Astrocyte of the cerebellum (primary cell): ENCODE measurements around the gene ST8SIA6.
"Not testable (repeated sequence)": the region's sequence is repeated elsewhere in the genome, so short reads cannot be mapped to it uniquely, and the experiment has no call there.

Experiments
- DNase-seq: peaks from one replicate; pipeline ENCODE4 v3.0.0-alpha.2; 2011; ENCODE audit warnings: low read depth
- H3K4me3 ChIP-seq: 2 replicates; pipeline ENCODE4 v1.5.1; 2011; ENCODE audit warnings: mild to moderate bottlenecking, low read depth, low read length, moderate library complexity
- in situ Hi-C: cut with HindIII; loops from 2 replicates; pipeline ENCODE4 v1.10.0; 2017; ENCODE audit warnings: low sequenced_read_pairs
- TF ChIP-seq, protein P1 (sequence below): IDR thresholded peaks from 2 replicates; pipeline ENCODE4 v1.5.1; 2012; ENCODE audit warnings: low read length, low read depth, moderate library complexity, mild to moderate bottlenecking; ENCODE audit errors: missing control alignments

Gene ST8SIA6

DNA sequence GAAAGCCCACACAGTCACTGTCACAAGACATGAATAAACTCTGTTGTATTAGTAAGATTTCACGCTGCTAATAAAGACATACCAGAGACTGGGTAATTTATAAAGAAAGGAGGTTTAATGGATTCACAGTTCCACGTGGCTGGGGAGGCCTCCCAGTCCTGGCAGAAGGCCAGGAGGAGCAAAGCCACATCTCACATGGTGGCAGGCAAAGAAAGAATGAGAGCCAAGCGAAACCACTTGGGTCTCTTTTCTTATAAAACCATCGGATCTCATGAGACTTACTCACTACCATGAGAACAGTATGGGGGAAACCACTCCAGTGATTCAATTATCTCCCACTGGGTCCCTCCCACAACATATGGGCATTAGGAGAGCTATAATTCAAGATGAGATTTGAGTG lies 110.2 kb downstream of the ST8SIA6 start:
- in situ Hi-C loops = no loop called here
- DNase-seq = peak; percentile 83
- TF ChIP-seq, protein P1, sequence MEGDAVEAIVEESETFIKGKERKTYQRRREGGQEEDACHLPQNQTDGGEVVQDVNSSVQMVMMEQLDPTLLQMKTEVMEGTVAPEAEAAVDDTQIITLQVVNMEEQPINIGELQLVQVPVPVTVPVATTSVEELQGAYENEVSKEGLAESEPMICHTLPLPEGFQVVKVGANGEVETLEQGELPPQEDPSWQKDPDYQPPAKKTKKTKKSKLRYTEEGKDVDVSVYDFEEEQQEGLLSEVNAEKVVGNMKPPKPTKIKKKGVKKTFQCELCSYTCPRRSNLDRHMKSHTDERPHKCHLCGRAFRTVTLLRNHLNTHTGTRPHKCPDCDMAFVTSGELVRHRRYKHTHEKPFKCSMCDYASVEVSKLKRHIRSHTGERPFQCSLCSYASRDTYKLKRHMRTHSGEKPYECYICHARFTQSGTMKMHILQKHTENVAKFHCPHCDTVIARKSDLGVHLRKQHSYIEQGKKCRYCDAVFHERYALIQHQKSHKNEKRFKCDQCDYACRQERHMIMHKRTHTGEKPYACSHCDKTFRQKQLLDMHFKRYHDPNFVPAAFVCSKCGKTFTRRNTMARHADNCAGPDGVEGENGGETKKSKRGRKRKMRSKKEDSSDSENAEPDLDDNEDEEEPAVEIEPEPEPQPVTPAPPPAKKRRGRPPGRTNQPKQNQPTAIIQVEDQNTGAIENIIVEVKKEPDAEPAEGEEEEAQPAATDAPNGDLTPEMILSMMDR = no peak
- no peak overlapping the region for H3K4me3 ChIP-seq

DNA sequence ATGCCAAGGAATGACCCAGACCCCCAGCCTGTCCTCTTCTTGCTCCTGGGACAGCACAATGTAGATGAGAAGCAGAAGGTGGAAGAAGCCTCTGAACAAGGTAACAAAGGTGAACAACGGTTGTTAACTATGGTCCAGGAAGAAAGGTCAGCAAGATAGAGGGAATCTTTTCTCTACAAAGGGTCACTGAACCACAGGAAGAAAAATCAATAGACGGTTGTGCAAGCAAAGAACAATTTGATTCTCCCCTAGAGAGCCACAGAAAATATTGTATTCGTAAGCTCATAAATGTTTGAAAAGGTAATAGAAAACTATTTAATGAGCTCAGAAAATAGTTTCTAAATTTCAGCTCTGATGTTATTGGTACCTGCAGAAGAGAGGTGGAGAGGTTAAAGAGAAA lies 111.3 kb downstream of the ST8SIA6 start:
- TF ChIP-seq, protein P1 = no peak
- in situ Hi-C loops = no loop called here
- H3K4me3 ChIP-seq = no peak overlapping the region
- no peak for DNase-seq

DNA sequence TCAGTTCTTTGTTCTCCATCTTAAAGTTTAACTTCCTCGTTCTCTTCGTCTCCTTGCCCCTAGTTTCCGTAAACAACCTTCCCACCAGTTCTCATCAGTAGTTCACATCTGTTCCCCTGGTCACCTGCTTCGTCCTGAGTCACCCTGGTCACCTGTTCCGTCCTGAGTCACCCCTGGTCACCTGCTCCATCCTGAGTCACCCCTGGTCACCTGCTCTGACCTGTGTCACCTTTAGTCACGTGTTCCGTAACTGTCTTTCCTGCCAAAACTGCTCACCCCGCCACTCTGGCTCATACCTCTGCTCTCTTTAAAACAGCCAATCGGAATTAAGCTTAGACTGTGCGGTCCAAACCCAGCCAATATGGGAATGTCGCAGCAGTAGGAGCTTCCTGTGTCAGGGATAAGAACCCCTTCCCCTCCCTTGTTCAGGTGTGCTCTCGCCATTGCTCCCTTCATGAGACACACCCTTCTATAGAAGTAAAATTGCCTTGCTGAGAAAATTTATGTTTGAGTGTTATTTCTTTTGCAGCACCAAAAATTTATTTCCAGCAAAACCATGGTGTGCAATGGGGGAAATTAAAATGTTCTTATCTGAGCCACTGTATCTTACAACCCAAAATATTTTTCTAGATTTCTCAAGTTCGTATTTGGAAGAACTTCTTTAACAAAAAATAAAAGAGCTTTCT lies 114.1 kb downstream of the ST8SIA6 start:
- DNase-seq = no peak
- TF ChIP-seq, protein P1 = no peak
- H3K4me3 ChIP-seq = no peak overlapping the region
- in situ Hi-C loops = no loop called here

DNA sequence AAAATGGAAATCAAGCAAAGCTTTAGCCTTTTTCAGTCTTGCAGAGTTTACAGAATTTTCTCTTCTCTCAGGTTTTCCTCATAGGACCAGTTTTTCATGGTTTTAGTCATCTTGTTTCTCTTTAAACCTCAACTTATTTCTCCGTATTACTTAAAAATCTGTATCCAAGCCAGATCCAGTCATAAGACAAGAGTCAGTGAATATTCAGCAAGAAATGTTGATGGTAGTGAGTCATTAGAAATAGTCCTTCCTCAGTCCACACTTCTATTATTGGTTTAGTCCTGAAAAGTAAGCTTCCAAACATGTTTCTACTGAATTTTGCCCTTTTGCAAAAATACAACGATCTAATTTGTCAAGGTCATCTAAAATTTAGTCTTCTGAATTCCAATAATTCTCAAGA lies 119.3 kb downstream of the ST8SIA6 start:
- TF ChIP-seq, protein P1 = no peak
- in situ Hi-C loops = no loop called here
- no peak overlapping the region for H3K4me3 ChIP-seq
- peak; percentile 64 for DNase-seq

DNA sequence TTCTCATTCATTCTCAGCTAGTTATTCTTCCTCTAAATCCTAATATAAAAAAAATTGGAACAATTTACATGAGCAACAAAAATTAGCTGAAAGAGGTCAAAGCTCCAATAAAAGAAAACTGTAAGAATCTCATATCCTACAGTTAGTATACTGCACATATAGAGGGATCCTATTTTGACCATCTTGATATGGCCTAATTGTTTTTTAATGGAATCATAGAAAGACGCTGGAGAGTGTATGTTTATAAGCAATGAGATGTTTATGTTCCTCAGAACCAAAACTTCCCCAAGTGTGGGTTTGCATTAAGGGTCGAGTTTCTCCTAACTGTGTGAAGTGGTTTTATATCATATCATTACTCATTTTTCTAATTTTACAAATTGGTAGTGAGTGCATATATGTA lies 123.9 kb downstream of the ST8SIA6 start:
- TF ChIP-seq, protein P1 = no peak
- DNase-seq = no peak
- H3K4me3 ChIP-seq = no peak overlapping the region
- in situ Hi-C loops = no loop called here

DNA sequence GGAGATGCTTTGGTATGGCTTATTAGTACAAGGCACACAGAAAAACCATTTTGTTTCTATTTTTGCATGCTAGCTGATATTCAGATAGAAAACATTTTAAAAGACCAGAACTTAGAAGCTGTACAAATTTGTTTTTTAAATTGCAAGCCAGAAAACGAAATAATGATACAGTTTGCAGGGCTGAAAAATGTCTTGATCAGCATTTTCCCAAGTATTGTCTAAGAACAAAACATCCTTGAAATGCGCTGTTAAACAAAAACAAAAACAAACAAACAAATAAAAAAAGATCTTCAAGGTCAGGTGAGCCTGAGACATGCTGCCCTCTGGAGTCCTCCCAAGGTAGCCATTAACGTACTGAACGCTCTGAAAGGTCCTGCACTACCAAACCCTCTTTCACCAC lies 128.0 kb downstream of the ST8SIA6 start:
- in situ Hi-C loops = no loop called here
- TF ChIP-seq, protein P1 = no peak
- DNase-seq = no peak
- no peak overlapping the region for H3K4me3 ChIP-seq

DNA sequence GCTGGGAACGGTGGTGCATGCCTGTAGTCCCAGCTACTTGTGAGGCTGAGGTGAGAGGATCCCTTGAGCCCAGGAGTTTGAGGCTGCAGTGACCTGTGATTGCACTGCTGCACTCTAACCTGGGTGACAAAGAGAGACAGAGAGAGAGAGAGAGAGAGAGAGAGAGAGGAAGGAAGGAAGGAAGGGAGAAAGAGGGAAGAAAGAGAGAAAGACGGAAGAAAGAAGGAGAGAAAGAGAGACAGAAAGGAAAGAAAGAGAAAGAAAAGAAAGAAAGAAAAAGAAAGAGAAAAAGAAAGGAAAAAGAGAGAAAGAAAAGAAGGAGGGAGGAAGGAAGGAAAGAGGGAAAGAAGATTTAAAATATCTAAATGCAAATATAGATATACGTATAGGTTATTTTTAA lies 132.4 kb downstream of the ST8SIA6 start:
- H3K4me3 ChIP-seq, in situ Hi-C loops, DNase-seq: not testable (repeated sequence)
